Measurements from ENCODE around the gene PTPRA.

GRCh38 chr20:2878515-2878914 lies 5.2 kb downstream of the PTPRA start:
- TF ChIP-seq CTCF (conservative IDR thresholded peaks at IDR 0.05; ENCODE audit: low read depth, low read length) (no peak), POLR2A (IDR thresholded peaks at IDR 0.05; ENCODE audit: low read depth, low read length) (no peak), MAZ (IDR thresholded peaks at IDR 0.05; ENCODE audit: borderline replicate concordance, low read depth, low read length) (no peak), ELK1 (IDR thresholded peaks at IDR 0.05; ENCODE audit: borderline replicate concordance, low read depth, low read length) (no peak), MXI1 (IDR thresholded peaks at IDR 0.05; ENCODE audit: borderline replicate concordance, low read depth, low read length) (no peak), FOS (IDR thresholded peaks at IDR 0.05; ENCODE audit: low read depth, low read length) (no peak), RCOR1 (IDR thresholded peaks at IDR 0.05; ENCODE audit: insufficient replicate concordance, low read length) (no peak), BHLHE40 (IDR thresholded peaks at IDR 0.05; ENCODE audit: low read depth, low read length) (no peak), USF2 (IDR thresholded peaks at IDR 0.05; ENCODE audit: low read depth, low read length) (no peak), CEBPB (IDR thresholded peaks at IDR 0.05; ENCODE audit: low read depth, low read length) (no peak)

Measured in IMR-90 (cell line).